Esophagus squamous epithelium (tissue), 5 donors: ENCODE data around the gene B2M. TPM values are rescaled to one million over a fixed set of nuclear protein-coding genes. Genes with fewer than 3 reads are reported as not detected.

Experiments
- DNase-seq: peaks from one replicate; lab custom pipeline; 2025; lab: John Stamatoyannopoulos, UW
- H3K27ac ChIP-seq, 4 donors: fragments of 200-600 bp; sonication (generic); one replicate each; pipeline ENCODE4 v1.5.1; 2016 to 2019; ENCODE audit warnings: mild to moderate bottlenecking in 1 of 4
- H3K27me3 ChIP-seq, 4 donors: fragments of 200-600 bp; sonication (generic); 1 replicate in 3 of 4; 2 replicates in 1 of 4; pipeline versions ENCODE4 v1.5.1 to v1.6.0; 2017 to 2021; ENCODE audit warnings: antibody characterized with exemption in 1 of 4
- H3K36me3 ChIP-seq, 3 donors: fragments of 200-600 bp; sonication (generic); one replicate each; pipeline ENCODE4 v1.5.1; 2016 to 2019
- H3K4me1 ChIP-seq, 3 donors: fragments of 200-600 bp; sonication (generic); one replicate each; pipeline ENCODE4 v1.5.1; 2017 to 2019
- H3K4me3 ChIP-seq, 4 donors: fragments of 200-600 bp; sonication (generic); 1 replicate in 3 of 4; 2 replicates in 1 of 4; pipeline ENCODE4 v1.5.1; 2016 to 2019; ENCODE audit warnings: mild to moderate bottlenecking in 2 of 4, moderate library complexity in 1 of 4
- H3K9me3 ChIP-seq, 3 donors: fragments of 200-600 bp; sonication (generic); one replicate each; pipeline ENCODE4 v1.5.1; 2016 to 2019
- POLR2A ChIP-seq, 4 donors: fragments of 450-650 bp; IDR thresholded peaks; one replicate each; pipeline ENCODE4 v1.6.1; 2017; ENCODE audit warnings: antibody characterized with exemption in 4 of 4, mild to moderate bottlenecking in 4 of 4, moderate library complexity in 3 of 4
- WGBS, 2 donors: methylation state at CpG; one replicate each; pipeline ENCODE4 v1.1.5; 2018; 5-methylcytosine and 5-hydroxymethylcytosine counted together
- intact Hi-C: fragments of 100-400 bp; cut with DNase I; formaldehyde crosslinking; loops from one replicate; pipeline ENCODE4 v1.15.0; 2022
- total RNA-seq, 4 donors: library from RNA; depleted of rRNA; stranded (reverse); fragments of >200 nt; gene quantifications; one replicate each; pipeline ENCODE4 v1.1.0, GENCODE V29; 2016
- TF ChIP-seq, protein P1 (sequence below), 6 experiments: fragments of 450-650 bp in 4 of 6; fragments of 200-600 bp in 2 of 6; sonication (generic) in 2 of 6; IDR thresholded peaks; one replicate each; pipeline ENCODE4 v1.5.1; 2016 to 2019; ENCODE audit warnings: antibody characterized with exemption in 6 of 6, mild to moderate bottlenecking in 4 of 6, moderate library complexity in 4 of 6
- donor health status: DM: yes; HTN: yes; CAD: no.

Gene B2M
- total RNA-seq, 4 donors from 2014 or later: 992 to 4,464 (median 1,820) TPM

DNA sequence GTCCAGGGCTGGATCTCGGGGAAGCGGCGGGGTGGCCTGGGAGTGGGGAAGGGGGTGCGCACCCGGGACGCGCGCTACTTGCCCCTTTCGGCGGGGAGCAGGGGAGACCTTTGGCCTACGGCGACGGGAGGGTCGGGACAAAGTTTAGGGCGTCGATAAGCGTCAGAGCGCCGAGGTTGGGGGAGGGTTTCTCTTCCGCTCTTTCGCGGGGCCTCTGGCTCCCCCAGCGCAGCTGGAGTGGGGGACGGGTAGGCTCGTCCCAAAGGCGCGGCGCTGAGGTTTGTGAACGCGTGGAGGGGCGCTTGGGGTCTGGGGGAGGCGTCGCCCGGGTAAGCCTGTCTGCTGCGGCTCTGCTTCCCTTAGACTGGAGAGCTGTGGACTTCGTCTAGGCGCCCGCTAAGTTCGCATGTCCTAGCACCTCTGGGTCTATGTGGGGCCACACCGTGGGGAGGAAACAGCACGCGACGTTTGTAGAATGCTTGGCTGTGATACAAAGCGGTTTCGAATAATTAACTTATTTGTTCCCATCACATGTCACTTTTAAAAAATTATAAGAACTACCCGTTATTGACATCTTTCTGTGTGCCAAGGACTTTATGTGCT is 527 bp downstream of the B2M start:
- peaks cover 6 to 27% (median 17%) of the 10 kb centered on the region in 3 donors for H3K36me3 ChIP-seq
- no peaks in the 10 kb centered on the region for H3K9me3 ChIP-seq
- WGBS, 2 donors: 0 to 1% methylated on average over 12 to 14 of the region's 46 CpGs
- no peak for TF ChIP-seq POLR2A (IDR thresholded peaks at IDR 0.05)
- peaks cover 9 to 59% (median 24%) of the 10 kb centered on the region in 3 donors for H3K4me1 ChIP-seq
- peak overlapping the region; percentile 97 to 100 (median 100) for H3K27ac ChIP-seq
- peak overlapping the region; percentile 81 to 99 (median 92) for H3K4me3 ChIP-seq
- no peak for DNase-seq
- intact Hi-C loops: no loop called here
- no peaks in the 10 kb centered on the region for H3K27me3 ChIP-seq

DNA sequence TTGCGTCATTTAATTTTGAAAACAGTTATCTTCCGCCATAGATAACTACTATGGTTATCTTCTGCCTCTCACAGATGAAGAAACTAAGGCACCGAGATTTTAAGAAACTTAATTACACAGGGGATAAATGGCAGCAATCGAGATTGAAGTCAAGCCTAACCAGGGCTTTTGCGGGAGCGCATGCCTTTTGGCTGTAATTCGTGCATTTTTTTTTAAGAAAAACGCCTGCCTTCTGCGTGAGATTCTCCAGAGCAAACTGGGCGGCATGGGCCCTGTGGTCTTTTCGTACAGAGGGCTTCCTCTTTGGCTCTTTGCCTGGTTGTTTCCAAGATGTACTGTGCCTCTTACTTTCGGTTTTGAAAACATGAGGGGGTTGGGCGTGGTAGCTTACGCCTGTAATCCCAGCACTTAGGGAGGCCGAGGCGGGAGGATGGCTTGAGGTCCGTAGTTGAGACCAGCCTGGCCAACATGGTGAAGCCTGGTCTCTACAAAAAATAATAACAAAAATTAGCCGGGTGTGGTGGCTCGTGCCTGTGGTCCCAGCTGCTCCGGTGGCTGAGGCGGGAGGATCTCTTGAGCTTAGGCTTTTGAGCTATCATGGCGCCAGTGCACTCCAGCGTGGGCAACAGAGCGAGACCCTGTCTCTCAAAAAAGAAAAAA is 1.2 kb downstream of the B2M start:
- no peak for DNase-seq
- Histone ChIP-seq H3K4me3 (peak overlapping the region; percentile 81 to 99 (median 92)), H3K27me3 (no peaks in the 10 kb centered on the region), H3K9me3 (no peaks in the 10 kb centered on the region), H3K36me3 (peaks cover 6 to 33% (median 23%) of the 10 kb centered on the region in 3 donors), H3K27ac (peak overlapping the region; percentile 97 to 100 (median 100)), H3K4me1 (peaks cover 9 to 62% (median 24%) of the 10 kb centered on the region in 3 donors)
- WGBS, 2 donors: 4 to 6% methylated on average over 19 to 20 of the region's 24 CpGs
- intact Hi-C loops: no loop called here
- peak in 1 of 4 donors; percentile 74 for TF ChIP-seq POLR2A (IDR thresholded peaks at IDR 0.05)
- TF ChIP-seq, protein P1, sequence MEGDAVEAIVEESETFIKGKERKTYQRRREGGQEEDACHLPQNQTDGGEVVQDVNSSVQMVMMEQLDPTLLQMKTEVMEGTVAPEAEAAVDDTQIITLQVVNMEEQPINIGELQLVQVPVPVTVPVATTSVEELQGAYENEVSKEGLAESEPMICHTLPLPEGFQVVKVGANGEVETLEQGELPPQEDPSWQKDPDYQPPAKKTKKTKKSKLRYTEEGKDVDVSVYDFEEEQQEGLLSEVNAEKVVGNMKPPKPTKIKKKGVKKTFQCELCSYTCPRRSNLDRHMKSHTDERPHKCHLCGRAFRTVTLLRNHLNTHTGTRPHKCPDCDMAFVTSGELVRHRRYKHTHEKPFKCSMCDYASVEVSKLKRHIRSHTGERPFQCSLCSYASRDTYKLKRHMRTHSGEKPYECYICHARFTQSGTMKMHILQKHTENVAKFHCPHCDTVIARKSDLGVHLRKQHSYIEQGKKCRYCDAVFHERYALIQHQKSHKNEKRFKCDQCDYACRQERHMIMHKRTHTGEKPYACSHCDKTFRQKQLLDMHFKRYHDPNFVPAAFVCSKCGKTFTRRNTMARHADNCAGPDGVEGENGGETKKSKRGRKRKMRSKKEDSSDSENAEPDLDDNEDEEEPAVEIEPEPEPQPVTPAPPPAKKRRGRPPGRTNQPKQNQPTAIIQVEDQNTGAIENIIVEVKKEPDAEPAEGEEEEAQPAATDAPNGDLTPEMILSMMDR (IDR thresholded peaks at IDR 0.05): no peak

DNA sequence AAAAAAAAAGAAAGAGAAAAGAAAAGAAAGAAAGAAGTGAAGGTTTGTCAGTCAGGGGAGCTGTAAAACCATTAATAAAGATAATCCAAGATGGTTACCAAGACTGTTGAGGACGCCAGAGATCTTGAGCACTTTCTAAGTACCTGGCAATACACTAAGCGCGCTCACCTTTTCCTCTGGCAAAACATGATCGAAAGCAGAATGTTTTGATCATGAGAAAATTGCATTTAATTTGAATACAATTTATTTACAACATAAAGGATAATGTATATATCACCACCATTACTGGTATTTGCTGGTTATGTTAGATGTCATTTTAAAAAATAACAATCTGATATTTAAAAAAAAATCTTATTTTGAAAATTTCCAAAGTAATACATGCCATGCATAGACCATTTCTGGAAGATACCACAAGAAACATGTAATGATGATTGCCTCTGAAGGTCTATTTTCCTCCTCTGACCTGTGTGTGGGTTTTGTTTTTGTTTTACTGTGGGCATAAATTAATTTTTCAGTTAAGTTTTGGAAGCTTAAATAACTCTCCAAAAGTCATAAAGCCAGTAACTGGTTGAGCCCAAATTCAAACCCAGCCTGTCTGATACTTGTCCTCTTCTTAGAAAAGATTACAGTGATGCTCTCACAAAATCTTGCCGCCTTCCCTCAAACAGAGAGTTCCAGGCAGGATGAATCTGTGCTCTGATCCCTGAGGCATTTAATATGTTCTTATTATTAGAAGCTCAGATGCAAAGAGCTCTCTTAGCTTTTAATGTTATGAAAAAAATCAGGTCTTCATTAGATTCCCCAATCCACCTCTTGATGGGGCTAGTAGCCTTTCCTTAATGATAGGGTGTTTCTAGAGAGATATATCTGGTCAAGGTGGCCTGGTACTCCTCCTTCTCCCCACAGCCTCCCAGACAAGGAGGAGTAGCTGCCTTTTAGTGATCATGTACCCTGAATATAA is 2.0 kb downstream of the B2M start:
- peak overlapping the region; percentile 97 to 100 (median 100) for H3K27ac ChIP-seq
- TF ChIP-seq, protein P1 (IDR thresholded peaks at IDR 0.05): peak in 1 of 6 experiments; percentile 28
- no peak for TF ChIP-seq POLR2A (IDR thresholded peaks at IDR 0.05)
- H3K9me3 ChIP-seq: no peaks in the 10 kb centered on the region
- DNase-seq: no peak
- H3K4me1 ChIP-seq: peaks cover 9 to 60% (median 24%) of the 10 kb centered on the region in 3 donors
- H3K36me3 ChIP-seq: peaks cover 6 to 41% (median 30%) of the 10 kb centered on the region in 3 donors
- H3K4me3 ChIP-seq: peak overlapping the region; percentile 81 to 99 (median 92)
- WGBS, 2 donors: 27 to 33% methylated on average over 5 of the region's 5 CpGs
- intact Hi-C loops: no loop called here
- no peaks in the 10 kb centered on the region for H3K27me3 ChIP-seq

DNA sequence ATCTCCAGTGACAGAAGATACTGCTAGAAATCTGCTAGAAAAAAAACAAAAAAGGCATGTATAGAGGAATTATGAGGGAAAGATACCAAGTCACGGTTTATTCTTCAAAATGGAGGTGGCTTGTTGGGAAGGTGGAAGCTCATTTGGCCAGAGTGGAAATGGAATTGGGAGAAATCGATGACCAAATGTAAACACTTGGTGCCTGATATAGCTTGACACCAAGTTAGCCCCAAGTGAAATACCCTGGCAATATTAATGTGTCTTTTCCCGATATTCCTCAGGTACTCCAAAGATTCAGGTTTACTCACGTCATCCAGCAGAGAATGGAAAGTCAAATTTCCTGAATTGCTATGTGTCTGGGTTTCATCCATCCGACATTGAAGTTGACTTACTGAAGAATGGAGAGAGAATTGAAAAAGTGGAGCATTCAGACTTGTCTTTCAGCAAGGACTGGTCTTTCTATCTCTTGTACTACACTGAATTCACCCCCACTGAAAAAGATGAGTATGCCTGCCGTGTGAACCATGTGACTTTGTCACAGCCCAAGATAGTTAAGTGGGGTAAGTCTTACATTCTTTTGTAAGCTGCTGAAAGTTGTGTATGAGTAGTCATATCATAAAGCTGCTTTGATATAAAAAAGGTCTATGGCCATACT is 4.0 kb downstream of the B2M start:
- Histone ChIP-seq H3K9me3 (no peaks in the 10 kb centered on the region), H3K27ac (peak overlapping the region in 2 of 4 donors; percentile 97 to 100), H3K36me3 (peaks cover 6 to 56% (median 43%) of the 10 kb centered on the region in 3 donors), H3K4me3 (peak overlapping the region in 2 of 4 donors; percentile 81 to 90), H3K27me3 (no peaks in the 10 kb centered on the region), H3K4me1 (peaks cover 9 to 63% (median 24%) of the 10 kb centered on the region in 3 donors)
- 63 to 65% methylated on average over 6 of the region's 6 CpGs for WGBS, 2 donors
- intact Hi-C loops: no loop called here
- TF ChIP-seq POLR2A (IDR thresholded peaks at IDR 0.05): no peak
- TF ChIP-seq, protein P1 (IDR thresholded peaks at IDR 0.05): no peak
- DNase-seq: no peak
